Testis (tissue), 2 donors: ENCODE data around the gene TOP3B.

Experiments used
- POLR2A ChIP-seq: fragments of 450-650 bp; IDR thresholded peaks from one replicate; pipeline ENCODE4 v1.6.1; 2017; ENCODE audit warnings: antibody characterized with exemption, mild to moderate bottlenecking, moderate library complexity
- TF ChIP-seq, protein P1 (sequence below), 3 experiments: fragments of 450-650 bp in 2 of 3; fragments of 200-600 bp in 1 of 3; sonication (generic) in 1 of 3; IDR thresholded peaks; one replicate each; pipeline ENCODE4 v1.5.1; 2016 to 2019; ENCODE audit warnings: antibody characterized with exemption in 3 of 3, mild to moderate bottlenecking in 2 of 3, moderate library complexity in 1 of 3

DNA sequence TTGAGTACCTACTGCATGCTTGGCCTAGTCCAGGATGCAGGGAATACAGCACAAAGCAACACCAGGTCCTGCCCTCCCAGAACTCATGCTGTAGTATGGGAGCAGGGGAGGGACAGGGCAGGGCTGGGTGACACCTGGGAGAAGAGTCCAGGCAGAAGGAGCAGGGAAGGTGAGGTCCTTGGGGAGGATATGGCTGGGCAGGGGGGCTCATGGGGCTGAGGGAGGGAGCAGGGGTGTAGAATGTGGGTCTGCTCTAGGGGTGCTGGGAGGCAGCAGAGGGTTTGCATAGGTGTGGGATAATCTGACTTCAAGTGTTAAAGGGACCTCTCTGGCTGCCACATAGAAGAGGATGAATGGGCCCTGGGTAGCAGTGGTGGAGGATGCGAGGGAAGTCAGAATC is 4.8 kb downstream of the TOP3B start:
- no peak for TF ChIP-seq POLR2A
- TF ChIP-seq, protein P1, sequence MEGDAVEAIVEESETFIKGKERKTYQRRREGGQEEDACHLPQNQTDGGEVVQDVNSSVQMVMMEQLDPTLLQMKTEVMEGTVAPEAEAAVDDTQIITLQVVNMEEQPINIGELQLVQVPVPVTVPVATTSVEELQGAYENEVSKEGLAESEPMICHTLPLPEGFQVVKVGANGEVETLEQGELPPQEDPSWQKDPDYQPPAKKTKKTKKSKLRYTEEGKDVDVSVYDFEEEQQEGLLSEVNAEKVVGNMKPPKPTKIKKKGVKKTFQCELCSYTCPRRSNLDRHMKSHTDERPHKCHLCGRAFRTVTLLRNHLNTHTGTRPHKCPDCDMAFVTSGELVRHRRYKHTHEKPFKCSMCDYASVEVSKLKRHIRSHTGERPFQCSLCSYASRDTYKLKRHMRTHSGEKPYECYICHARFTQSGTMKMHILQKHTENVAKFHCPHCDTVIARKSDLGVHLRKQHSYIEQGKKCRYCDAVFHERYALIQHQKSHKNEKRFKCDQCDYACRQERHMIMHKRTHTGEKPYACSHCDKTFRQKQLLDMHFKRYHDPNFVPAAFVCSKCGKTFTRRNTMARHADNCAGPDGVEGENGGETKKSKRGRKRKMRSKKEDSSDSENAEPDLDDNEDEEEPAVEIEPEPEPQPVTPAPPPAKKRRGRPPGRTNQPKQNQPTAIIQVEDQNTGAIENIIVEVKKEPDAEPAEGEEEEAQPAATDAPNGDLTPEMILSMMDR (IDR thresholded peaks at IDR 0.05), result no peak
